ENCODE measurements around the gene NECAB3. TPM values are rescaled to one million over a fixed set of nuclear protein-coding genes. Genes with fewer than 3 reads are reported as not detected.
"Not testable (repeated sequence)": the region's sequence is repeated elsewhere in the genome, so short reads cannot be mapped to it uniquely, and the experiment has no call there.

Gene NECAB3
- total and polyA plus RNA-seq, 3 experiments from 2014 or later = 2.7 to 20.6 (median 19.0) TPM

GRCh38 chr20:33702861-33703260 lies 28.6 kb upstream of the NECAB3 start:
- no peak overlapping the region for H3K27ac Mint-ChIP-seq
- ChIA-PET POLR2A (interaction anchor here (0.7 kb wide), 1 partner anchor 141 kb away, joined by 4 read pairs; no protein-coding TSS in a partner anchor), CTCF (no interaction called here)
- Histone ChIP-seq H3K27ac (ENCODE audit: low read depth, low read length) (no peak overlapping the region), H3K36me3 (ENCODE audit: insufficient read depth, low read length) (no peaks in the 10 kb centered on the region), H3K4me1 (ENCODE audit: insufficient read depth, low read length) (no peaks in the 10 kb centered on the region), H3K9me3 (ENCODE audit: low read length) (no peaks in the 10 kb centered on the region), H3K27me3 (ENCODE audit: insufficient read depth, low read length, poor library complexity, severe bottlenecking) (no peaks in the 10 kb centered on the region), H3K4me3 (ENCODE audit: low read length) (no peak overlapping the region)
- no peak overlapping the region for H3K4me3 Mint-ChIP-seq
- H3K27me3 Mint-ChIP-seq = peaks cover 0 to 1% of the 10 kb centered on the region in 2 donors
- H3K36me3 Mint-ChIP-seq = peaks cover 0 to 24% (median 0%) of the 10 kb centered on the region in 3 donors
- no peaks in the 10 kb centered on the region for H3K4me1 Mint-ChIP-seq
- peaks cover 0 to 2% (median 0%) of the 10 kb centered on the region in 5 donors for H3K9me3 Mint-ChIP-seq
- no peak for DNase-seq

- Mint-ChIP-seq H3K36me3 (peaks cover 0 to 14% (median 0%) of the 10 kb centered on the region in 3 donors), H3K9me3 (peaks cover 0 to 2% (median 0%) of the 10 kb centered on the region in 5 donors), H3K4me1 (no peaks in the 10 kb centered on the region), H3K27ac (no peak overlapping the region), H3K4me3 (peak overlapping the region in 1 of 7 donors; percentile 48), H3K27me3 (peaks cover 0 to 1% of the 10 kb centered on the region in 2 donors)
- no peak overlapping the region for H3K27ac ChIP-seq (ENCODE audit: low read depth, low read length)
- no peaks in the 10 kb centered on the region for H3K36me3 ChIP-seq (ENCODE audit: insufficient read depth, low read length)
- no peaks in the 10 kb centered on the region for H3K4me1 ChIP-seq (ENCODE audit: insufficient read depth, low read length)
- CTCF ChIA-PET = no interaction called here
- H3K9me3 ChIP-seq (ENCODE audit: low read length) = no peaks in the 10 kb centered on the region
- DNase-seq = no peak
- no peak overlapping the region for H3K4me3 ChIP-seq (ENCODE audit: low read length)
- H3K27me3 ChIP-seq (ENCODE audit: insufficient read depth, low read length, poor library complexity, severe bottlenecking) = no peaks in the 10 kb centered on the region
- POLR2A ChIA-PET = interaction anchor here (0.7 kb wide), 1 partner anchor 140 kb away, joined by 4 read pairs; no protein-coding TSS in a partner anchor
Observed at GRCh38 chr20:33701629-33702450, 27.6 kb upstream of the NECAB3 start.

- CTCF ChIA-PET; POLR2A ChIA-PET; H3K9me3 ChIP-seq (ENCODE audit: low read length); H3K4me1 ChIP-seq (ENCODE audit: insufficient read depth, low read length); H3K4me3 ChIP-seq (ENCODE audit: low read length); H3K36me3 ChIP-seq (ENCODE audit: insufficient read depth, low read length); H3K27ac Mint-ChIP-seq; H3K27me3 ChIP-seq (ENCODE audit: insufficient read depth, low read length, poor library complexity, severe bottlenecking); H3K27ac ChIP-seq (ENCODE audit: low read depth, low read length); H3K36me3 Mint-ChIP-seq; DNase-seq; H3K4me3 Mint-ChIP-seq; H3K27me3 Mint-ChIP-seq; H3K9me3 Mint-ChIP-seq; H3K4me1 Mint-ChIP-seq: not testable (repeated sequence)
Observed at GRCh38 chr20:33700696-33701441, 26.6 kb upstream of the NECAB3 start.

- H3K36me3 Mint-ChIP-seq; DNase-seq; H3K4me3 Mint-ChIP-seq; H3K4me1 ChIP-seq (ENCODE audit: insufficient read depth, low read length); H3K27me3 Mint-ChIP-seq; H3K36me3 ChIP-seq (ENCODE audit: insufficient read depth, low read length); CTCF ChIA-PET; H3K9me3 ChIP-seq (ENCODE audit: low read length); H3K27ac ChIP-seq (ENCODE audit: low read depth, low read length); H3K27ac Mint-ChIP-seq; POLR2A ChIA-PET; H3K27me3 ChIP-seq (ENCODE audit: insufficient read depth, low read length, poor library complexity, severe bottlenecking); H3K4me3 ChIP-seq (ENCODE audit: low read length); H3K4me1 Mint-ChIP-seq; H3K9me3 Mint-ChIP-seq: not testable (repeated sequence)
Observed at GRCh38 chr20:33698966-33699365, 24.7 kb upstream of the NECAB3 start.

- Histone ChIP-seq H3K27me3 (ENCODE audit: insufficient read depth, low read length, poor library complexity, severe bottlenecking) (no peaks in the 10 kb centered on the region), H3K4me3 (ENCODE audit: low read length) (no peak overlapping the region), H3K9me3 (ENCODE audit: low read length) (no peaks in the 10 kb centered on the region), H3K4me1 (ENCODE audit: insufficient read depth, low read length) (no peaks in the 10 kb centered on the region), H3K27ac (ENCODE audit: low read depth, low read length) (no peak overlapping the region), H3K36me3 (ENCODE audit: insufficient read depth, low read length) (no peaks in the 10 kb centered on the region)
- Mint-ChIP-seq H3K9me3 (peaks cover 0 to 2% (median 0%) of the 10 kb centered on the region in 5 donors), H3K27ac (peak overlapping the region in 1 of 8 donors; percentile 52), H3K4me3 (no peak overlapping the region), H3K36me3 (no peaks in the 10 kb centered on the region), H3K4me1 (no peaks in the 10 kb centered on the region), H3K27me3 (peaks cover 0 to 1% of the 10 kb centered on the region in 2 donors)
- ChIA-PET POLR2A (no interaction called here), CTCF (interaction anchor here (1.4 kb wide), 1 partner anchor 17 kb away, joined by 3 read pairs; no protein-coding TSS in a partner anchor)
- DNase-seq = no peak
Observed at GRCh38 chr20:33697129-33697528, 22.9 kb upstream of the NECAB3 start.

- no peaks in the 10 kb centered on the region for H3K27me3 ChIP-seq (ENCODE audit: insufficient read depth, low read length, poor library complexity, severe bottlenecking)
- H3K27ac ChIP-seq (ENCODE audit: low read depth, low read length) = no peak overlapping the region
- no peaks in the 10 kb centered on the region for H3K9me3 ChIP-seq (ENCODE audit: low read length)
- H3K4me1 ChIP-seq (ENCODE audit: insufficient read depth, low read length) = no peaks in the 10 kb centered on the region
- no peaks in the 10 kb centered on the region for H3K4me1 Mint-ChIP-seq
- H3K27ac Mint-ChIP-seq = no peak overlapping the region
- ChIA-PET POLR2A (no interaction called here), CTCF (interaction anchor here (1.4 kb wide), 1 partner anchor 17 kb away, joined by 3 read pairs; no protein-coding TSS in a partner anchor)
- DNase-seq = no peak
- H3K36me3 Mint-ChIP-seq = no peaks in the 10 kb centered on the region
- no peak overlapping the region for H3K4me3 Mint-ChIP-seq
- H3K9me3 Mint-ChIP-seq = peaks cover 0 to 2% (median 0%) of the 10 kb centered on the region in 5 donors
- no peaks in the 10 kb centered on the region for H3K36me3 ChIP-seq (ENCODE audit: insufficient read depth, low read length)
- H3K27me3 Mint-ChIP-seq = peaks cover 0 to 1% of the 10 kb centered on the region in 2 donors
- H3K4me3 ChIP-seq (ENCODE audit: low read length) = no peak overlapping the region
Observed at GRCh38 chr20:33696448-33696847, 22.2 kb upstream of the NECAB3 start.

- CTCF ChIA-PET = interaction anchor here (1.5 kb wide), 1 partner anchor 27 kb away, joined by 5 read pairs; the partner anchor contains the start of gene ACTL10
- H3K27me3 ChIP-seq (ENCODE audit: insufficient read depth, low read length, poor library complexity, severe bottlenecking) = no peaks in the 10 kb centered on the region
- no peak overlapping the region for H3K27ac ChIP-seq (ENCODE audit: low read depth, low read length)
- H3K9me3 ChIP-seq (ENCODE audit: low read length) = no peaks in the 10 kb centered on the region
- H3K4me1 Mint-ChIP-seq = peaks cover 7 to 8% (median 8%) of the 10 kb centered on the region in 3 donors
- peaks cover 0 to 2% (median 0%) of the 10 kb centered on the region in 5 donors for H3K9me3 Mint-ChIP-seq
- H3K4me1 ChIP-seq (ENCODE audit: insufficient read depth, low read length) = peaks cover 13% of the 10 kb centered on the region
- POLR2A ChIA-PET = no interaction called here
- no peak overlapping the region for H3K4me3 ChIP-seq (ENCODE audit: low read length)
- H3K36me3 Mint-ChIP-seq = no peaks in the 10 kb centered on the region
- H3K27me3 Mint-ChIP-seq = no peaks in the 10 kb centered on the region
- DNase-seq = no peak
- no peak overlapping the region for H3K27ac Mint-ChIP-seq
- no peak overlapping the region for H3K4me3 Mint-ChIP-seq
- H3K36me3 ChIP-seq (ENCODE audit: insufficient read depth, low read length) = no peaks in the 10 kb centered on the region
Observed at GRCh38 chr20:33694639-33695012, 20.4 kb upstream of the NECAB3 start.

All from CD8-positive, alpha-beta memory T cell (primary cell).